ENCODE results near the gene EPM2AIP1. TPM values are rescaled to one million over a fixed set of nuclear protein-coding genes. Genes with fewer than 3 reads are reported as not detected.

The EPM2AIP1 gene
- total RNA-seq, 2 donors from 2014 or later, result 15.7 to 19.5 TPM

GRCh38 chr3:37024092-37024491, 31.2 kb upstream of the EPM2AIP1 start:
- Mint-ChIP-seq H3K4me3 (no peak overlapping the region), H3K4me1 (peaks cover 6% of the 10 kb centered on the region), H3K36me3 (ENCODE audit: low read depth) (peaks cover 95% of the 10 kb centered on the region), H3K9me3 (peaks cover 17% of the 10 kb centered on the region), H3K27ac (no peak overlapping the region), H3K27me3 (ENCODE audit: insufficient read depth) (no peaks in the 10 kb centered on the region)
- no peak overlapping the region for H3K4me3 ChIP-seq (ENCODE audit: low read length)
- H3K27ac ChIP-seq (ENCODE audit: low read depth, low read length), result no peak overlapping the region
- WGBS, 2 experiments (ENCODE audit: insufficient coverage in 1 of 2, insufficient read length in 1 of 2), result 100% methylated on average over 1 of the region's 2 CpGs
- peaks cover 11% of the 10 kb centered on the region for H3K9me3 ChIP-seq (ENCODE audit: control insufficient read depth, low read length)
- H3K27me3 ChIP-seq (ENCODE audit: control insufficient read depth, insufficient read depth, low read length, poor library complexity, severe bottlenecking), result no peaks in the 10 kb centered on the region
- H3K9ac ChIP-seq (ENCODE audit: extremely low read depth, low read length, poor library complexity, severe bottlenecking), result no peak overlapping the region
- H3K36me3 ChIP-seq (ENCODE audit: control insufficient read depth, insufficient read depth, low read length), result peaks cover 89% of the 10 kb centered on the region
- no peaks in the 10 kb centered on the region for H3K4me1 ChIP-seq (ENCODE audit: control insufficient read depth, insufficient read depth, low read length)
- TF ChIP-seq, protein P1, sequence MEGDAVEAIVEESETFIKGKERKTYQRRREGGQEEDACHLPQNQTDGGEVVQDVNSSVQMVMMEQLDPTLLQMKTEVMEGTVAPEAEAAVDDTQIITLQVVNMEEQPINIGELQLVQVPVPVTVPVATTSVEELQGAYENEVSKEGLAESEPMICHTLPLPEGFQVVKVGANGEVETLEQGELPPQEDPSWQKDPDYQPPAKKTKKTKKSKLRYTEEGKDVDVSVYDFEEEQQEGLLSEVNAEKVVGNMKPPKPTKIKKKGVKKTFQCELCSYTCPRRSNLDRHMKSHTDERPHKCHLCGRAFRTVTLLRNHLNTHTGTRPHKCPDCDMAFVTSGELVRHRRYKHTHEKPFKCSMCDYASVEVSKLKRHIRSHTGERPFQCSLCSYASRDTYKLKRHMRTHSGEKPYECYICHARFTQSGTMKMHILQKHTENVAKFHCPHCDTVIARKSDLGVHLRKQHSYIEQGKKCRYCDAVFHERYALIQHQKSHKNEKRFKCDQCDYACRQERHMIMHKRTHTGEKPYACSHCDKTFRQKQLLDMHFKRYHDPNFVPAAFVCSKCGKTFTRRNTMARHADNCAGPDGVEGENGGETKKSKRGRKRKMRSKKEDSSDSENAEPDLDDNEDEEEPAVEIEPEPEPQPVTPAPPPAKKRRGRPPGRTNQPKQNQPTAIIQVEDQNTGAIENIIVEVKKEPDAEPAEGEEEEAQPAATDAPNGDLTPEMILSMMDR (conservative IDR thresholded peaks at IDR 0.05), result peak; percentile 34
- DNase-seq, result no peak

- H3K27ac Mint-ChIP-seq, result no peak overlapping the region
- DNase-seq, result no peak
- no peaks in the 10 kb centered on the region for H3K27me3 ChIP-seq (ENCODE audit: control insufficient read depth, insufficient read depth, low read length, poor library complexity, severe bottlenecking)
- peaks cover 87% of the 10 kb centered on the region for H3K36me3 ChIP-seq (ENCODE audit: control insufficient read depth, insufficient read depth, low read length)
- H3K4me3 Mint-ChIP-seq, result no peak overlapping the region
- WGBS, 2 experiments (ENCODE audit: insufficient coverage in 1 of 2, insufficient read length in 1 of 2), result 95 to 100% methylated on average over 2 to 3 of the region's 3 CpGs
- TF ChIP-seq, protein P1 (conservative IDR thresholded peaks at IDR 0.05), result no peak
- no peaks in the 10 kb centered on the region for H3K9me3 ChIP-seq (ENCODE audit: control insufficient read depth, low read length)
- no peak overlapping the region for H3K27ac ChIP-seq (ENCODE audit: low read depth, low read length)
- H3K36me3 Mint-ChIP-seq (ENCODE audit: low read depth), result peaks cover 79% of the 10 kb centered on the region
- H3K4me1 Mint-ChIP-seq, result no peaks in the 10 kb centered on the region
- no peaks in the 10 kb centered on the region for H3K27me3 Mint-ChIP-seq (ENCODE audit: insufficient read depth)
- H3K9me3 Mint-ChIP-seq, result no peaks in the 10 kb centered on the region
- H3K9ac ChIP-seq (ENCODE audit: extremely low read depth, low read length, poor library complexity, severe bottlenecking), result no peak overlapping the region
- no peak overlapping the region for H3K4me3 ChIP-seq (ENCODE audit: low read length)
- H3K4me1 ChIP-seq (ENCODE audit: control insufficient read depth, insufficient read depth, low read length), result no peaks in the 10 kb centered on the region
Observed at GRCh38 chr3:37017683-37018082, 24.8 kb upstream of the EPM2AIP1 start.

GRCh38 chr3:37016903-37017302, 24.0 kb upstream of the EPM2AIP1 start:
- H3K4me1 Mint-ChIP-seq, result no peaks in the 10 kb centered on the region
- no peak for DNase-seq
- no peaks in the 10 kb centered on the region for H3K9me3 Mint-ChIP-seq
- H3K4me1 ChIP-seq (ENCODE audit: control insufficient read depth, insufficient read depth, low read length), result no peaks in the 10 kb centered on the region
- no peaks in the 10 kb centered on the region for H3K27me3 Mint-ChIP-seq (ENCODE audit: insufficient read depth)
- H3K36me3 ChIP-seq (ENCODE audit: control insufficient read depth, insufficient read depth, low read length), result peaks cover 88% of the 10 kb centered on the region
- no peak overlapping the region for H3K9ac ChIP-seq (ENCODE audit: extremely low read depth, low read length, poor library complexity, severe bottlenecking)
- no peaks in the 10 kb centered on the region for H3K9me3 ChIP-seq (ENCODE audit: control insufficient read depth, low read length)
- H3K27ac ChIP-seq (ENCODE audit: low read depth, low read length), result no peak overlapping the region
- 95% methylated on average over 7 of the region's 8 CpGs; no CpG with 5 or more reads in 1 of the 2 experiments for WGBS, 2 experiments (ENCODE audit: insufficient coverage in 1 of 2, insufficient read length in 1 of 2)
- H3K4me3 ChIP-seq (ENCODE audit: low read length), result no peak overlapping the region
- TF ChIP-seq, protein P1 (conservative IDR thresholded peaks at IDR 0.05), result no peak
- no peak overlapping the region for H3K27ac Mint-ChIP-seq
- no peaks in the 10 kb centered on the region for H3K27me3 ChIP-seq (ENCODE audit: control insufficient read depth, insufficient read depth, low read length, poor library complexity, severe bottlenecking)
- H3K36me3 Mint-ChIP-seq (ENCODE audit: low read depth), result peaks cover 76% of the 10 kb centered on the region
- H3K4me3 Mint-ChIP-seq, result no peak overlapping the region
